OCI-LY7 (cell line): Measurements from ENCODE around the gene SH3GL2. TPM values are rescaled to one million over a fixed set of nuclear protein-coding genes. Genes with fewer than 3 reads are reported as not detected.

Source experiments
- BruUV-seq: library from RNA; stranded (reverse); fragments of 400-500 nt; replicated peaks from 2 replicates; lab custom pipeline; 2021; lab: Mats Ljungman, UMichigan
- CTCF ChIA-PET: fragments of 300-600 bp; sonication (Branson Sonifier 250); formaldehyde crosslinking; loops from one replicate; lab custom pipeline; 2022; ENCODE audit warnings: antibody characterized with exemption; ENCODE audit not compliant: unreplicated experiment; lab: Charles Lee
- POLR2A ChIA-PET: fragments of 300-600 bp; sonication (Branson Sonifier 250); formaldehyde crosslinking; loops from one replicate; lab custom pipeline; 2022; ENCODE audit warnings: antibody characterized with exemption; lab: Charles Lee
- DNase-seq: peaks from one replicate; pipeline ENCODE4 v3.0.0-alpha.2; 2015; ENCODE audit warnings: low spot score
- H2AFZ ChIP-seq: fragments of 200-600 bp; sonication (generic), shearing (Covaris generic); 2 replicates; pipeline ENCODE4 v1.6.1; 2014; ENCODE audit warnings: mild to moderate bottlenecking, antibody characterized with exemption, low read length, moderate library complexity
- H3K27ac ChIP-seq: fragments of 200-600 bp; sonication (generic); 2 replicates; pipeline ENCODE4 v1.5.1; 2014; ENCODE audit warnings: mixed run types, low read depth, mild to moderate bottlenecking, moderate library complexity, low read length, inconsistent platforms; ENCODE audit not compliant: poor library complexity, severe bottlenecking
- H3K36me3 ChIP-seq: fragments of 200-600 bp; sonication (generic); 2 replicates; pipeline ENCODE4 v1.6.1; 2014; ENCODE audit warnings: mild to moderate bottlenecking, antibody characterized with exemption, low read length, moderate library complexity, mixed read lengths; ENCODE audit not compliant: insufficient read depth
- H3K4me1 ChIP-seq: fragments of 200-600 bp; sonication (generic); 2 replicates; pipeline ENCODE4 v1.5.1; 2014; ENCODE audit warnings: mild to moderate bottlenecking, low read length; ENCODE audit not compliant: insufficient read depth, poor library complexity, severe bottlenecking
- H3K4me2 ChIP-seq: fragments of 200-600 bp; sonication (generic); 2 replicates; pipeline ENCODE4 v1.6.1; 2014; ENCODE audit warnings: mild to moderate bottlenecking, low read length
- H3K4me3 ChIP-seq: fragments of 200-600 bp; sonication (generic); 2 replicates; pipeline ENCODE4 v1.5.1; 2014; ENCODE audit warnings: mild to moderate bottlenecking, low read depth, low read length; ENCODE audit not compliant: poor library complexity, severe bottlenecking
- H3K79me2 ChIP-seq: fragments of 200-600 bp; sonication (generic); 2 replicates; pipeline ENCODE4 v1.6.1; 2016; ENCODE audit warnings: low read depth, mild to moderate bottlenecking, low read length, moderate library complexity, mixed read lengths; ENCODE audit not compliant: insufficient read depth
- H3K9me2 ChIP-seq: fragments of 200-600 bp; sonication (generic); 2 replicates; pipeline ENCODE4 v1.6.1; 2016; ENCODE audit warnings: mild to moderate bottlenecking, low read length, mixed read lengths; ENCODE audit not compliant: insufficient read depth
- H3K9me3 ChIP-seq: fragments of 200-600 bp; sonication (generic); 2 replicates; pipeline ENCODE4 v1.6.1; 2014; ENCODE audit warnings: mild to moderate bottlenecking, mixed run types, low read length, mixed read lengths
- H4K20me1 ChIP-seq: fragments of 200-600 bp; sonication (generic); 2 replicates; pipeline ENCODE4 v1.6.1; 2014; ENCODE audit warnings: mild to moderate bottlenecking, antibody characterized with exemption, low read length, moderate library complexity, mixed read lengths; ENCODE audit not compliant: insufficient read depth
- CTCF ChIP-seq: fragments of 200-600 bp; sonication (generic); conservative IDR thresholded peaks from 2 replicates; pipeline ENCODE4 v1.5.1; 2014; ENCODE audit warnings: mild to moderate bottlenecking, antibody characterized with exemption, low read length, moderate library complexity, mixed read lengths
- EZH2phosphoT487 ChIP-seq: fragments of 200-600 bp; sonication (generic); IDR thresholded peaks from 2 replicates; pipeline ENCODE4 v1.6.1; 2018; ENCODE audit warnings: low read depth, borderline replicate concordance, mild to moderate bottlenecking, mixed run types, antibody characterized with exemption, low read length, moderate library complexity, mixed read lengths
- intact Hi-C: fragments of 100-400 bp; cut with micrococcal nuclease; formaldehyde crosslinking; loops from one replicate; pipeline ENCODE4 v1.10.0; 2022; ENCODE audit not compliant: unreplicated experiment
- total RNA-seq, 2 experiments: library from RNA; depleted of rRNA in 1 of 2; stranded (reverse); fragments of >200 nt in 1 of 2; shearing (Covaris generic) in 1 of 2; gene quantifications; 2 replicates each; pipeline ENCODE4 v1.2.3, GENCODE V29; 2014 to 2022

The SH3GL2 gene
- total RNA-seq, 2 experiments from 2014 or later: not detected

GRCh38 chr9:17688834-17689233 is 110.0 kb downstream of the SH3GL2 start:
- Histone ChIP-seq H3K4me1 (no peaks in the 10 kb centered on the region), H4K20me1 (no peaks in the 10 kb centered on the region), H2AFZ (no peak overlapping the region), H3K4me2 (no peak overlapping the region), H3K9me2 (no peaks in the 10 kb centered on the region), H3K9me3 (no peaks in the 10 kb centered on the region), H3K4me3 (no peak overlapping the region), H3K36me3 (no peaks in the 10 kb centered on the region), H3K27ac (no peak overlapping the region), H3K79me2 (no peaks in the 10 kb centered on the region)
- no peak for DNase-seq
- intact Hi-C loops: no loop called here
- BruUV-seq: no TSS peak
- TF ChIP-seq CTCF (no peak), EZH2phosphoT487 (no peak)
- POLR2A ChIA-PET: no interaction called here
- CTCF ChIA-PET: no interaction called here

- no peak overlapping the region for H3K27ac ChIP-seq
- no peaks in the 10 kb centered on the region for H3K9me2 ChIP-seq
- no peak overlapping the region for H2AFZ ChIP-seq
- ChIA-PET CTCF (no interaction called here), POLR2A (no interaction called here)
- no peak overlapping the region for H3K4me2 ChIP-seq
- H3K4me1 ChIP-seq: no peaks in the 10 kb centered on the region
- H3K9me3 ChIP-seq: no peaks in the 10 kb centered on the region
- TF ChIP-seq EZH2phosphoT487 (no peak), CTCF (no peak)
- intact Hi-C loops: no loop called here
- H4K20me1 ChIP-seq: no peaks in the 10 kb centered on the region
- no peak overlapping the region for H3K4me3 ChIP-seq
- no peaks in the 10 kb centered on the region for H3K36me3 ChIP-seq
- no peak for DNase-seq
- no TSS peak for BruUV-seq
- no peaks in the 10 kb centered on the region for H3K79me2 ChIP-seq
These were observed 115.5 kb downstream of the SH3GL2 start for GRCh38 chr9:17694336-17694735.

- no TSS peak for BruUV-seq
- intact Hi-C loops: no loop called here
These were observed 116.6 kb downstream of the SH3GL2 start for GRCh38 chr9:17695482-17695881.

More at GRCh38 chr9:17695482-17695881, 116.6 kb downstream of the SH3GL2 start:
- Histone ChIP-seq H3K27ac (no peak overlapping the region), H3K79me2 (no peaks in the 10 kb centered on the region), H4K20me1 (no peaks in the 10 kb centered on the region), H3K9me3 (no peaks in the 10 kb centered on the region), H2AFZ (no peak overlapping the region), H3K4me3 (no peak overlapping the region), H3K4me1 (no peaks in the 10 kb centered on the region), H3K4me2 (no peak overlapping the region), H3K36me3 (no peaks in the 10 kb centered on the region), H3K9me2 (no peaks in the 10 kb centered on the region)
- POLR2A ChIA-PET: interaction anchor here (0.7 kb wide), 2 partner anchors 95 to 158 kb away, joined by 3 read pairs; no protein-coding TSS in a partner anchor
- CTCF ChIA-PET: no interaction called here
- no peak for DNase-seq
- no peak for TF ChIP-seq EZH2phosphoT487
- no peak for TF ChIP-seq CTCF
